Vagina (tissue), 2 donors: ENCODE results near the gene TPRG1L.

Experiments
- POLR2A ChIP-seq, 2 donors: fragments of 450-650 bp; IDR thresholded peaks; one replicate each; pipeline ENCODE4 v1.6.1; 2017; ENCODE audit warnings: antibody characterized with exemption in 2 of 2, mild to moderate bottlenecking in 2 of 2, moderate library complexity in 2 of 2
- TF ChIP-seq, protein P1 (sequence below), 3 experiments: fragments of 450-650 bp in 2 of 3; fragments of 200-600 bp in 1 of 3; sonication (generic) in 1 of 3; IDR thresholded peaks; one replicate each; pipeline ENCODE4 v1.5.1; 2017 to 2019; ENCODE audit warnings: antibody characterized with exemption in 3 of 3, mild to moderate bottlenecking in 2 of 3, moderate library complexity in 2 of 3

DNA sequence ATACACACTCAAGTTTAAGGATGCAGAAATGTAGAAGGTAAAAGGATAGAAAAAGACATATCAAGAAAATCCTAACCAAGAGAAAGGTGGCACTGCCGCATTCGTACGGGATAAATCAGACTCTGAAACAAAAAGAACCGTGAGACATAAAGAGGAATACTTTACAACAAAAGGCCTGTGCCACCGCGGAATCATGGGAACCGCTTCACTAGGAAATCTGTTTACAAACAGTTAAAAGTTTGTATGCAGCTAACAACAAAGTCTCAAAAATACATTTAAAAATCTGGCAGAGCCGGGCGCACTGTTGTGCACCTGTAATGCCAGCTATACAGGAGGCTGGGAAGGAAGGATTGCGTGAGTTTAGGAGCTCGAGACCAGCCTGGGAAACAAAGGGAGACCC lies 17.0 kb downstream of the TPRG1L start:
- TF ChIP-seq, protein P1, sequence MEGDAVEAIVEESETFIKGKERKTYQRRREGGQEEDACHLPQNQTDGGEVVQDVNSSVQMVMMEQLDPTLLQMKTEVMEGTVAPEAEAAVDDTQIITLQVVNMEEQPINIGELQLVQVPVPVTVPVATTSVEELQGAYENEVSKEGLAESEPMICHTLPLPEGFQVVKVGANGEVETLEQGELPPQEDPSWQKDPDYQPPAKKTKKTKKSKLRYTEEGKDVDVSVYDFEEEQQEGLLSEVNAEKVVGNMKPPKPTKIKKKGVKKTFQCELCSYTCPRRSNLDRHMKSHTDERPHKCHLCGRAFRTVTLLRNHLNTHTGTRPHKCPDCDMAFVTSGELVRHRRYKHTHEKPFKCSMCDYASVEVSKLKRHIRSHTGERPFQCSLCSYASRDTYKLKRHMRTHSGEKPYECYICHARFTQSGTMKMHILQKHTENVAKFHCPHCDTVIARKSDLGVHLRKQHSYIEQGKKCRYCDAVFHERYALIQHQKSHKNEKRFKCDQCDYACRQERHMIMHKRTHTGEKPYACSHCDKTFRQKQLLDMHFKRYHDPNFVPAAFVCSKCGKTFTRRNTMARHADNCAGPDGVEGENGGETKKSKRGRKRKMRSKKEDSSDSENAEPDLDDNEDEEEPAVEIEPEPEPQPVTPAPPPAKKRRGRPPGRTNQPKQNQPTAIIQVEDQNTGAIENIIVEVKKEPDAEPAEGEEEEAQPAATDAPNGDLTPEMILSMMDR (IDR thresholded peaks at IDR 0.05) = no peak
- TF ChIP-seq POLR2A (IDR thresholded peaks at IDR 0.05) = no peak
